SK-N-DZ (cell line): ENCODE data around the gene ALDH1A2.

Experiments used
- DNase-seq: peaks from one replicate; pipeline ENCODE4 v3.0.0-alpha.2; 2015; ENCODE audit warnings: low spot score

Gene ALDH1A2

DNA sequence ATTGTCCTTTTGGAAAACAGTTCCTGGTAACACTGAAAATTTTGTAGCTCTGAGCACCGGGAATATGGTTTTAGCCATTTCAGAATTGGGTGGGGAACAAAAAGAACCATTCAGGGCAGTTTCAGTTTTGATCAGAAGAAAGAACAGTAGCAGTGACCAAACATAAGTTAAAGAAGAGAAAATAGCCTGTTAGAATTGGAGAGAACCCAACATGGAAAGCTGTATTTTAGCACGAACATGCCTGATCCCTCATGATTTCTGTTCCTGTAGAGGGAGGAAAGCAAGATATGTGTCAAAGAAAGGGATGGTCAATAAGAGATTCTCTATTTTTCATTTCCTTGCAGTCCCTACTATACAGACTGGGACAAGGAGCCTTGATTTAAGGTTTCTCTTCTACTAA lies 119.9 kb downstream of the ALDH1A2 start:
- no peak for DNase-seq

DNA sequence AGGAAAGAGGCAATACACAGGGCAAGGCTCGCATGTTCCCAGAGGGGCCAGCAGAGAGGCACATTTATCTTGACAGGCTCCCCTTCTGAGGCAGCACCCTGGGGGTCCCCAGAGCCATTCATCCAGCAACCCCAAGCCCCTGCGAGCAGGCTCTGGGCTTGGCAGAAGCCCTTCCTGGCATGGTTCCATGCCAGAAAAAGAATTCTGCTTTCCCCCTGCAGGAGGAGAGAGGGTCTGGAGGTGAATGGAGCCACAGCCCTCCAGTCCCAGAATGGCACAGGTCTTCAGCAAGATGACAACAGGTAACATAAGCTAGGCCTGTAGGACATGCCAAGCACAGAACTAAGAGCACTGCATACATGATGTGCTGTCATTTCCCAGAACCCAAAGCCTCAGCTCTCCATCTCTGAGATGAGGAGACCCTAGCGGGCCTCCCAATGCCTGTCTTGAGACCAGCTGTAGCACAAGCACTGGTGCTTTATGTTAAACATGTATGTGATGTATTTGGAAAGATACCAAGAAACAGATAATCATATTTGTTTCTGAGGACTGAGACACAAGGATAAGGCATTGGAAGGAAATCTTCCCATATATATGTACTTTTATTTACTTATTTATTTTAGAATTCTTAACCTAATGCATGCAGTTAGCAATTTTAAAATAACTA lies 121.6 kb downstream of the ALDH1A2 start:
- no peak for DNase-seq

DNA sequence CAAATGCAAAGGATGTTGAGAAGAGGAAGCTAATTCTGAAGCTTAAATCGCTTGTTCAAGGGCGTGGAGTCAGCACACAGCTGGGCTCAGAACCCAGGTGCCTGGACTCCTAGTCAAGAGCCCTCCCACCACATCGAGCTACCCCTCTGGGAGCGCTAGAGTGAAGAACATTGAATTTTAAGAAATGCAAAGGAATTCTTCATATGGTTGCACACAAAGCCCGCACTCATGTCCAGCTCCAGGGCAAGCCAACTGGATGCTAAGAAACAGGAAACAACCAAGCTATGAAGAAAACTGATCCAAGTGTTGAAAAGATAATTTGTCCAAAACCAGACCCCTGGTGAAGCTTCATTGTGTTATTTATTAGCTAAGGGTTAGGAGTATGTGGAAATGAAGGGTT lies 122.3 kb downstream of the ALDH1A2 start:
- DNase-seq, result no peak

DNA sequence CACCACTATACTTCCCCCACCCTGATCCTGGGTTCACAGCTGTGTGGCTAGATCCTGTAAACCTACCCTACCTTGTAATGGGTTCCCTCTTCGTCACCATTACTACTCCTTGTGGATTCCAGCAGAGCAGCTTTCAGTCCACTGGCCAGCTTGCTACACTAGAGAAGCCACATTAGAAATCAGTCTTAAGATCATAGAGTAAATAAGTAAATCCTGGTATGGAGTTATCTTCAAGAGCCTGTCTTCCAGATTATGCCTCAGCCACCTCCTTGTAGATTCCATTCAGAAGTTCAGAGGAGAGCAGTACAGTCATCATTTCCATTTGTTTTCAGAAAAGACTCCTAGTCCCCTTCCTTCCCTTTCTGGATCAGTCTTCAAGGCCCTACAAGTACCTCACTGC lies 123.7 kb downstream of the ALDH1A2 start:
- no peak for DNase-seq

DNA sequence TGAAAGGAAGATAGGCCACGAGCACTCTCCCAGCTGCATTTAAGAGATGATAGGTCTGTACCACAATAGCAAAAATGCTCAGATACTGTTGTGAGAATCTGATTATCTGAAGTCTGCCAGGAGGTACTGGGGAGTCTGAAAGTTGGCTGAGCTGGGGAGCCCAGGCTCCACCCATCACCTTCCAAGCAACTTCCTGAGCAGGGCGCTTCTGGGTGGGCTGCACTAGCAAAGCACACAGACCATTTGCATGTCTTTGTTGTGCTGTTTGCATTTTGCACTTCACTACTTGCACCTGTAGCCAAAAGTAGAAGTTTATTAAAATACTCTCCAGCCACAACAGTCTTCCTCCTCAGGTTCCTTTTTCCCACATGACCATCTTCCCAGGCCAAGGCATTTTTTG lies 133.2 kb downstream of the ALDH1A2 start:
- DNase-seq, result no peak

DNA sequence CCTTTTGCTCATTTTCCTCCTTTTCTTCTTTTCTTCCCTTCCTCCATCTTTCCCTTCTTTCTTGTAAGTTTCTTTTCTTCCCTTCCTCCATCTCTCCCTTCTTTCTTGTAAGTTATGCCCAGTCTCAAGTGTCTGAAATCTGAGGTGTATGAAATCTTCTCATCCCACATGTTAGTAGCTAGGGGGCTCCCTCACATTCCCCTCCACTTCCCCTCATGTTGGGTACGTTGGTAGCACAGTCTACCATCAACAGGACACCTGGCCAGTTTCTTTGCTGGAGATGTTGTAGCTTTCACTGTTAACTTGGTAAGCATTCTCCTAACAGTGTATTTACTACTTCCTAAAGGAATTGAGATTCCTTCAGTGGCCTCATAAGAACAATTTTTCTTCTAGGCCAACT lies 133.9 kb downstream of the ALDH1A2 start:
- no peak for DNase-seq

DNA sequence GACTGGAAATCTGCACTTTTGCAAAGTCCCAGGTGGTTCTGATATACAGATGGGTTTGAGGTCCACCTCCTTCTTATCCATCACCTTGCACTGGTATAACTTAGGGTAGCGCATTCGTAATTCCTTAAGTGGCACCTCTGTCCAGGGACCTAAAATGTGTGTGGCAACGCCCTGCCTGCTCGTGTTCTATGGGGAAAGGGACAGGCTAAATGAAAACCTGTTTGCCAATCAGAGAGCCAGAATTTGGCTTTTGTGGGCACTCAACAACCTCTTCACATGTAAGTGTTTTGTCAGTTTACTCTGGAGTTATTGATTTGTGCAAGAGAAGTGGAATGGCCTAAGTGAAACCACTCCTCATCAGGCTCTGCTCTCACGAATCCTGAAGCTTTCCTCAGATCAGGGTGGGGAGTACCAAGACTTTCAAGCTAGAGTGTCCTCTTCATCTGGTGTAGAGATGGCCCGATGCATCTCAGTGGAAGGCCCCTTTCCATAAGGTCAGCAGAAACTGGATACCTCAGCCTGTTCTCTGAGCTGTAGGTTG lies 138.3 kb downstream of the ALDH1A2 start:
- no peak for DNase-seq

DNA sequence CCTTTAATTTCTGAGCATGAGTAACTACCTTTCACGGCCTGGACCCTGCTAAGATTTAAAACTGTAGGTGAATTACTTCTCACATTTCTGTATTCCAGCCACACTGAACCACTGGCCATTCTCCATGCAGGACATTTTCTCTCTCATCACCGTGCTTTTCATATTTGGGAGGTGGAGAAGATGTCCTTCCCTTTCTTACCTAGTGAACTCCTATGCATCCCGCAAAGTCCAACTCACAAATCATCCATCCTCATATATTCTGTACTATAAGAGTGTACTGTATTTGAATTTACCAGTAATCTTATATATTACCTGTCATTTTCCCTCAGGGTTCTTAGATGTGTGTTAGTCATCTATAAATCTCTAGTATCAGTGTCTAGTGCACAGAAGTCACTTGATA lies 139.9 kb downstream of the ALDH1A2 start:
- DNase-seq, result no peak

DNA sequence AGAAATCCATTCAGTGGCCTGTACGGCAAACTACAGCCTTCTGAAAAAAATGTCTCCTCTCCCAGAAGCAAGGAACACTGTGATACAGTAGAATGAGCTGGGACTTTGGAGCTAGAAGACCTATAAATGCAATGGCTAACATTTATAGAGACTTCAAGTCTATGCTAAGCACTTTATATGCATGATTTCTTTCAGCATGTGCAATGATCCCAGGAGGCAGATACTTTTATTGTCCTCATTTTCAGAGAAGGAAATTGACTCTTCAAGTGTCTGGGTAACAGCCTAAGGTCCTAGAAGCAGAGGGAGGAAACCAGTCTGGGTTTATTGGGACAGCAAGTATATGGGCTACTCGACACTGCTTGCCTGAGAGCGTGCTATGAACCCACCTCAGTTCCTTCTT lies 140.9 kb downstream of the ALDH1A2 start:
- DNase-seq, result no peak

DNA sequence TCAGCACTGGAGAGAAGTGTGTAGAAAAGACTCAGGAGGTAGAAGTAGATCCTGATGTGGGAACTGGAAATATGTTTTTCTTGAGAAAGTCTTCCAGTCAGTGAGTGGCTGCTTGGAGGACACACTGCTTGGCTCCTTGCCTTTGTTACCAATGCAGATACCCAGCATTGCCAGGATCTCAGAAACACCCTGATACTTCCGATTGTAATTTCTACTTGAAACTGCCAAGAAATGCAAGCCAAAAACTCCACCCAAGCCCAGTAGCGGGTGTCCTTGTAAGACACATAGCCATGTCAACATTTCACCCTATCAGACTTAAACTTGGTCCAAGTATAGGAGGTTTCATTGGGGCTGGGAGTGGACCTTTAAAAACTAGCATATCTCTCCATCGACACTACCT lies 141.8 kb downstream of the ALDH1A2 start:
- no peak for DNase-seq

DNA sequence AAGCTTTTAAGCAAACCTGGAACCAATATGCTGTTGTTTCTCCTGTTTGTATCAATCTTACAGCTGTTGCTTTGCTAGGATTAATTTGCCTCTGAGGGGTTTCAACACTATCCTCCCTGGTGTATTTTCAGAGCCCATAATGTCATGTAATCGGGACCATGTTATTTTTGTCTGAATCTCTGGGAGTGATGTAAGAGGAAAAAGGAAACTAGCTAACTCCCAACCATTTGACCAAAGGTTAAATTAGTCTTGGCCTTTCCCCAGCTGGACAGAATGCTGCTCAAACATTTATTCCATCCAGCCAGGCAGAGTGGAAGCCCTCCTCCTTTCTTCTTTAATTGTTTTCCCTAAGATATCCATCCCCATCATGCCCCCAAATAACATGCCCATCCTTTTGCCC lies 142.2 kb downstream of the ALDH1A2 start:
- DNase-seq, result no peak

DNA sequence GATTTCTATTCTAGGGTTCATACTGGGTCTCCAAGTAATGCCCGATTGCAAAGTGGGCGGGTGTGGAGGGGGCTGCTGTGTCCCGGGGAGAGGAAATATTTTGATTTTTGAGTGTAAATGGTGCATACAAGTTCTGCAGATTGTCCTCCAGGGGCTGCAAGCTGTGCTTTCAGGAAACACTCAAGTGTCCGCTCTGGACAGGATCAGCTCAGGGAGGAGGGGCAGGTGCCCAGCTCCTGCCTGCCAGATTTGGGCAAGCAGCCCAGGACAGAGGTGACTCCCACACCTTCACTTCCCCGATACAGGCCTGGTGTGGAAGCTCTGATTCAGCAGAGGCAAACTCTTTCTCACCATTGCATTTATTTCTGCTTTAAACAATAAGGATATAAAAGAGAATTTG lies 142.7 kb downstream of the ALDH1A2 start:
- no peak for DNase-seq

DNA sequence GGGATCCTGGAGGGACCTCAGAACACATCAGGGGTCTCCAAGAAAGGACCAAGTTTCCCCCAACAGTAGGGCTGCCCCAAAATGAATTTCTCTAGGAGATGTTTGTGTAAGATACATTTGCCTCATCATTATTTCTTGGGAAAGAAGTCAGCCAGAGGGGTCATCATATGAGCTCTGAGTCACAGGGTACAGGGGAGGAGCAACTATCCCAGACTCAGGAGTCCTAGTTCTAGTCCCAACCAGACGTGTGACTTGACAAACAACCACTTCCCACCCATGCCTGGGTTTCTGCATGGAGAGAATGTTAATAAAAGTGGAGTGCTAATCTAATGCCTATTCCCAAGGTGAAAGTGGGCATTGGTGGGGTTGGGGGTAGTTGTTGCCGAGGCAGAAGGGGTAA lies 144.1 kb downstream of the ALDH1A2 start:
- no peak for DNase-seq

DNA sequence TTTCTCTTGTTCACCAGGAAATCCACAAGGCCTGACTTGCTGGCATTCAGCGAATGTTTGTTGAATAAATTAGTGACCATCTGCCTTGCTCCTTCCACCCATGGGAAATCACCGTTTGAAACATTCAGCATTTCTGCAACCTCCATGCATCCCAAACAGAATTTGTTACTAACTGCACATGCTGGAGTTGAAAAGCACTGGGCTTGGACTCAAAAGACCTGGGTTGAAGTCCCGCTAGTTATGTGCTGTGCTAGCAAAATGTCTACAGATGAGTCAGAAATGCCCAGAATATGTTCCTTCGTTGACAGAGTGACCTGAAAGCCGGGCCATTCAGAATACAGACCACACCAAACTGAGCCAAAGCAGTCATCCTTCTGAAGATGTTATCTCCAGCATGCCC lies 144.6 kb downstream of the ALDH1A2 start:
- DNase-seq, result no peak

DNA sequence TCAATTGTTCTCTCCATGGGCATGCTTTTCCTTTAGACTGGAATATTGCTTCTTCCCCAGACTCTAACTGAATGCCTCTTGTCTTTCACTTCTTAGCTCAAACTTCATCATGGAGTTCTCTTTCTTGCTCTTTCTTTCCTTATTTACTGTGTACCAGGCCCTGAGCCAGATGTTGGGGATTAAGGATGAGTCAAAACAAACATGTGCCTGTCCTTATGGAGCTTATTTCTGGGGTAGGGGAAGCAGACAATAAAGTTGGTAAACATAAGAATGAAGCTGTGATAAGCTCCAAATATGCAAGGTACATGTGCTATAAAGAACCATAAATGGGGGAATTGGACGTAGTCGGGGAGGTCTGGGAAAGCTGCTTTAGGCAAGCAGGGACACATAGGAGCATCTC lies 145.8 kb downstream of the ALDH1A2 start:
- DNase-seq, result no peak

DNA sequence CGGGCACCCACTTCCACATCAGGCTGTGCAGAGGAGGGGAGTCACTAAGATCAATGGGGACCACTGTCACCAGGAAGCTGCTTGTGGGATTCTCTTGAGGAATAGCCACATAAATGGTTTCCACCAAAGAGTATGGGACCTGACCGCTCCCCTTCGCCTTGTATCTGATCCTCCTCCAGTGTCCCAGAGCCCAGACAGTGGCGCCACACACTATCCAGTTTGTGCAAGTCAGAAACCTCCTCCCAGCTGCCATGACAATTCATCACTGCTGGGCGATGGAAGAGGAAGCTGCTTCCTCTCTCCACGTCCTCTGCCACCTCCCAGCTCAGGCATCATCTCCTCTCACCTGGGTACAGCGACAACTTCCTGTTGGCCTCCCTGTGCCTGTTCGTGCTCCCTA lies 147.5 kb downstream of the ALDH1A2 start:
- no peak for DNase-seq

DNA sequence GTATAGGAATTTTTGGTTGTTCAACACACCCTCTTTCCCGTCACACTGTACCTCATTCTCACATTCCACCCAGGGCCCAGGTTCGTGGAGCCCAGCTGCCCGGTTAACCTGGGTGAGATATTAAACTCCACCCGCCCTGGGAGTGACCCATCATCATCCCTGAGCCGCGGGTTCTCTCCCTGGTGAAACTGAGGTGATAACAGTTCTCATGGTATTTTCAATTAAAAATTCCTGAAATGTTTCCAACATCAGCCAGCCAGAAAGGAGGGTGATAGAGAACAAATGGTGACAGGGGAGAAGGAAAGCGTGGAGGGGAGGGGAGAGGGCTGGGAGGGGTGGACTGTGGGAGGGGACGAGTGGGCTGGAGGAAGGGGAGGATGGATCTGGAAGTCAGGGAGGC lies 148.8 kb downstream of the ALDH1A2 start:
- DNase-seq, result no peak

DNA sequence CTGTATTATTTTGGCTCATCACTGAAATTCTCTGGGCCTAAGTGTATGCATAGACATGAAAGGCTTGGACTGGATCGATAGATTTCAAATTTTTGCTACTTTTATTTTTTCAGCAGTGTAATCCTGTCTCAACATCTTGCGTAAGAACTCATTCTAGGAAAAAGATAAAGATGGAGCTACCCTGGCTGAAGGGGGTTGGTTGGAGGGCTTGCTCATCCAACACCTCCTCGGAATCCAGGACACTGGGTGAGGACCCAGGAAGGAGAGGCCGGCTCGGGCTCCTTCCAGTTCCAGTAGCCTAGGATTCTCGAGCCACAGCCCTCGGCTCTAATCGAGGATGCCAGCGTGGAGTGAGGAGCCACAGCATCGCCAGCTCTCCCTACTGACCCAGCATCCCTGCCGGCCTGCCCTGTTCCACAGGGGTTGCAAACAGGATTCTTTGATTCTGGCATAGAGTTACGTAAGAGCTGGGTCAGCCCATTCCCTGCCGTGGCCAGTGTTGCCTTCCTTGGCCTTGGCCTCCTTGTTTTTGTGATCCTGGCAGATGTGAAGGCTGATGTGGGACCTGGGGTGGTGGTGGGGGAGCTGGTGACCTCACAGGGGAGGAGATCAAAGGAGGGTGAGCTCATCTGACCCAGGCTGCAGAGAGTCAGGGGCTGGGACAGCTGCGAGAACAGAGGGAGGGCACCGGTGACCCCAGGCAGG lies 149.5 kb downstream of the ALDH1A2 start:
- no peak for DNase-seq

DNA sequence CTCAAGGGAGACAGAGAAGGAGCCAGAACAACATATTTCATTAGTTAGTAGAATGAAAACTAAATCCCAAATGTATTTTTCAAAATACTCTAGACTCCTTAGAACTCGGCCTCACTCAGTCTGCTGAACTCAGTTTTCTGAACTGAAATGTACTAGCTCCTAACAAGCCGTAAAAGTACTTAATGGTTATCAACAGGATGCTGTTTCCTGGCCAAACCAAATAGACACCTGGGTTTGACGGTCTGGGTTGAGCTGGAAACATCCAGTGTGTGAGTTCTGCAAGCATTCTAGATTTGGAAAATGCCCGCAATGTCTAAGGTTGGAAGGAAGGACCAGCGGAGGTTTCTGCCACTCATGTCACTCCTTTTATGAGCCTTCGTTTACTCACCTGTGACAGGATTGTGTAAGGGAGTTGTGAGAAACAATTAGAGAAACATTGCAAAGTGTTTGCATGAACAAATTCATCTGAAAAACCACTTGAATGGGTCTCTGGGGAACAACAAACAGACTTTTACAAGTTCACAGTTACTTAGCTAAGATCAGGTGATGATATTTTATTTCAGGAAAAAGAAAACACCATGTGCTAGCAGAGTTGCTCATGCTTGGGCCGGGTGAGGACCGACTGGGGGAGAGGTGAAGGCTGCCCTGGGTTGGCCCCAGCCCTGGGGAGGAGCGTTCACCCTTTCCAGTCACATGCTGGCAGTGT lies 151.0 kb downstream of the ALDH1A2 start:
- DNase-seq, result no peak

DNA sequence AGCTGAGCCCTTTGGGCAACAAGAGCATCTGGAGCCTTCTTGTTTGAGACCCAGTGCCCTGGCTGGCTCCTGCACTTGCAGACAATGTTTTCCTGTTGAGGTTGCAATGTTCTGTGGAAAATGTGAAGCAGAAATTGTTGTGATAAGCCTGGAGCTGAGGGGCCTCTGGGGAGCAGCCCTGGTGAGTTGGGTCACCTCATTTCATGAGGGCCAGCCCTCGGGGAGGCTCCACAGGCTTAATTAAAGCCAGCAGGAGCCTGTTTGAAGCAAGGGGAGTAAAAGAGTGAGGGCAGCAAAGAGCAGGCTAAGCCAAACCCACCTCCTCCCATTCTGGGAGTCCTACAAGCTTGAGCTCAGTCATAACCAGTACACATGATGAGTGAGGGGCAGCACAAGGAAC lies 154.3 kb downstream of the ALDH1A2 start:
- DNase-seq, result no peak

DNA sequence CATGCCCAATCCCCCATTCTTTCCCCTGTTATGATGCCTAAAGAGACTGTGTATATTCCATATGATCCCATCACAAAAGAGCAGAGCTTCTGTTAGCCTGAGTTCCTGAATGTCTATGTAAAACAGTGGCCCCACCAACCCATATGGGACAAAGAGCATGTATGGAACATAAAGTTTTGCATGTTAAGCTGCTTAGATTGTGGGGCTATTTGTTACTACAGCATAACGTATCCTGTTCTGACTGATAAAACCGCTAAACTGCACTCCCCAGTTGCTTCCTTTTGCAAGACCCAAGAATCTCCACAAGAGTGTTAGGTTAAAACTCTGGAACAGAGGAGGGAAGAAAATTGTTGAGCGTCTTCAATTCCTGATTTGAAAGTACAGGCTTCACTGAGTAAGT lies 154.8 kb downstream of the ALDH1A2 start:
- DNase-seq, result no peak

DNA sequence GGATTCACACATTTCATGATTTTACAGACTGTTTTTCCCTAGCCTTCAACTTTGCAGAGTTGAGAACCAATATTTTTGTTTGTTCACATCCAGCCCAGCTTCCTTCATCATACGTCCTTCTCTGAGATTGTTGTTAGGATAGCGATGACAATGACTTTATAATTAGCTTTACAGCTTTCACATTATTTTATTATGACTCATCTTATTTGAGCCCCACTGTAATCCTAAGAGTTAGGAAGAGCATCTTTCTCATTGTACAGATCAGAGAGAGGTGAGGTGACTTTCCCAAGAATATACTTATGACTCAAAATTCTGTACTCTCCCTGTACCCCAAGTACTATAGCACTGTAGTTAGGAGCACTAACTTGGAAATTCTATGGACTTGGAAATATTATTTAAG lies 156.1 kb downstream of the ALDH1A2 start:
- DNase-seq, result no peak

DNA sequence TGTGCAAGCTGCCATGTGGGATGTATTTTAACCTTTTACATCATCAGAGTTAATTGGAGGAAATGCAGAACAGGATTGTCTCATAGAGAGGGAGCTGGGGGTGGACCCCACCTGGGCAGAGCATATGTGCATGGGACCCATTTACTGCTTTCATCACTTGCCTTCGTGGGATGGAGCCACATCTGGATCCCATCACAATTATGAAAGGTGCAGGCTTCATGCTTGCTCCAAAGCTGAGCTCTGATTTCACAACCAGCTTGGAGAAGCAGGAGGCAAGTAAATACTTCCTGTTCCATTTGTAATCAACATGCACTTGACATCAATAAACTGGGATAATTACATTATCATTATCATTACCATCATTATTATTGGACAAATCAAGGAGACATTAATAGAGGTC lies 161.9 kb downstream of the ALDH1A2 start:
- DNase-seq, result no peak
